K562 (cell line): ENCODE data around the gene KLF1. TPM values are rescaled to one million over a fixed set of nuclear protein-coding genes. Genes with fewer than 3 reads are reported as not detected.

ENCODE experiments used
- E2F4 ChIP-seq: sonication (generic); formaldehyde crosslinking; IDR thresholded peaks from 2 replicates; pipeline ENCODE4 v1.8.0; 2022; ENCODE audit warnings: mild to moderate bottlenecking, low read depth, missing genetic modification reagents
- KAT2B ChIP-seq: IDR thresholded peaks from one replicate; pipeline ENCODE4 v1.6.1; 2012; ENCODE audit warnings: low read depth, mild to moderate bottlenecking, control low read depth, inconsistent platforms, low read length, moderate library complexity
- L3MBTL2 ChIP-seq: fragments of 450-650 bp; IDR thresholded peaks from 2 replicates; pipeline ENCODE4 v1.6.1; 2016; ENCODE audit warnings: mild to moderate bottlenecking, moderate library complexity
- SLC30A9 ChIP-seq: fragments of 250-450 bp; sonication (Bioruptor Pico); IDR thresholded peaks from 2 replicates; pipeline ENCODE4 v1.8.0; 2022; ENCODE audit warnings: mild to moderate bottlenecking, moderate library complexity
- U2AF2 ChIP-seq: fragments of 200-400 bp; formaldehyde crosslinking; optimal IDR thresholded peaks from 2 replicates; pipeline ENCODE3; 2017; ENCODE audit warnings: low read depth, mild to moderate bottlenecking, low read length
- ZNF318 ChIP-seq, 2 experiments: fragments of 450-650 bp; IDR thresholded peaks; 2 replicates each; pipeline ENCODE4 v1.6.1; 2016; ENCODE audit warnings: mild to moderate bottlenecking in 2 of 2, borderline replicate concordance in 1 of 2, low read depth in 1 of 2, moderate library complexity in 1 of 2
- polyA plus RNA-seq, 8 experiments: library from polyadenylated mRNA; depleted of rRNA in 4 of 8; stranded (reverse) in 5 of 8; unstranded in 3 of 8; fragments of >200 nt; fragmentation: Nextera tagmentation in 2 of 8; fragmentation: Illumina TruSeq in 1 of 8; extraction: Ambion mirVana in 2 of 8; extraction: Trizol in 1 of 8; gene quantifications; 2 replicates each; pipeline versions ENCODE4 v1.2.1 to v1.2.3, GENCODE V29; 2011 to 2014; ENCODE audit warnings: inconsistent platforms in 1 of 8, missing spikeins in 1 of 8
- total RNA-seq, 7 experiments: library from RNA; depleted of rRNA in 6 of 7; stranded (reverse); fragments of >200 nt in 6 of 7; fragmentation: Illumina TruSeq in 2 of 7; extraction: Trizol in 2 of 7; gene quantifications; 2 replicates each; pipeline versions ENCODE4 v1.2.1 to v1.2.3, GENCODE V29; 2011 to 2021; ENCODE audit warnings: low replicate concordance in 1 of 7

Gene KLF1
- total and polyA plus RNA-seq, 9 of the 15 experiments (the other 6 are each of a cell fraction or from before 2014, with no cell fraction given) = 8.4 to 163 (median 47.3) TPM

GRCh38 chr19:12884926-12885748 is 1.9 kb downstream of the KLF1 start (continued):
- TF ChIP-seq ZNF318 (IDR thresholded peaks at IDR 0.05; ENCODE audit: borderline replicate concordance in 1 of 2, low read depth in 1 of 2) (no peak), KAT2B (no peak), SLC30A9 (CRISPR knock-in tag) (no peak), L3MBTL2 (peak; percentile 96), U2AF2 (no peak), E2F4 (CRISPR knock-in tag) (peak; percentile 80; the same call in 1 of the 2 replicates)
